GM21786 (cell line): Measurements from ENCODE around the gene SGSM1.
"Not testable (repeated sequence)": the region's sequence is repeated elsewhere in the genome, so short reads cannot be mapped to it uniquely, and the experiment has no call there.

Source experiments
- ATAC-seq: cut with Tn5 transposase; IDR thresholded peaks from one replicate; pipeline ENCODE4 v1.9.1; 2021; ENCODE audit not compliant: unreplicated experiment

SGSM1 gene

GRCh38 chr22:24834845-24835570, 29.0 kb downstream of the SGSM1 start:
- ATAC-seq, result no peak

GRCh38 chr22:24836282-24836681, 30.3 kb downstream of the SGSM1 start:
- ATAC-seq, result no peak

GRCh38 chr22:24837517-24837916, 31.5 kb downstream of the SGSM1 start:
- ATAC-seq, result not testable (repeated sequence)

- ATAC-seq, result no peak
Measured at GRCh38 chr22:24841261-24841660, 35.2 kb downstream of the SGSM1 start.

DNA sequence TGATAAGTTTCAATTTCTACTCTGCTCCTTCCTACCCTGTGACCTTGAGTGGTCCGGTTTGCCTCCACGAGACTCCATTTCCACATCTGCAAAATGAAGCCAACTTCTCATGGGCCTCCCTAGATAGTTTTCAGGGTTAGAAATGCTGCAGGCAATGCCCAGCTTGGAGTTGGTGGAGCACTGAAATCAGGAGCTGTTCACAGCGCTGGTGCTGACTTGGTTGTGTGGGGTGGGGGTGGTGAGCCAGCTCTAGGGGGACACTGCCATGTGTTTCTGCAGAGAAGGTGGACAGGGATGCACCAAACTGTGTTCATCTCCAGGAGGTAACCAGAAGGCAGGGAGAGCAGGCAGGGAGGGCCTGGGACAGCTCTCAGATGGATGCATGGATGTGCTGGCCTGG, 37.0 kb downstream of the SGSM1 start:
- no peak for ATAC-seq

- ATAC-seq, result no peak
Measured at GRCh38 chr22:24845041-24845898, 39.3 kb downstream of the SGSM1 start.

- no peak for ATAC-seq
Measured at GRCh38 chr22:24847490-24847889, 41.5 kb downstream of the SGSM1 start.

GRCh38 chr22:24848559-24849168, 42.7 kb downstream of the SGSM1 start:
- ATAC-seq, result no peak

- ATAC-seq, result no peak
Measured at GRCh38 chr22:24855794-24856193, 49.8 kb downstream of the SGSM1 start.

DNA sequence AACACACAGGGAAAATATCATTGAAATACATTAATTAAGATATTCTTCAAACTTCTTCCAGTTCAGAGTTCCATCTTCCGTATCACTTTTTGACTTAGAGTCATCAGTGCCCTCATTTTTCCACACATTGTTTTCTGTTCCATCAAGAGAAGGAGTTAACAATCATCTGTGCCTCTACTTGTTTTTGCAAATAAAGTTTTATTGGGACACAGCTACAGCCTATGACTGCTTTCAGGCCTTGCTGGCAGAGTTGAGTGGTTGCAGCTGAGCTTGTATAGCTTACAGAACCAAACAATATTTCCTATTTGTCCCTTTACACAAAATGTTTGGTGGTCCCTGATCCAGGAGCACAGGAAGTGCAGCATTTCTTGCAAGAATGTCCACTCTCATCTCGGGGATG, 51.6 kb downstream of the SGSM1 start:
- no peak for ATAC-seq

DNA sequence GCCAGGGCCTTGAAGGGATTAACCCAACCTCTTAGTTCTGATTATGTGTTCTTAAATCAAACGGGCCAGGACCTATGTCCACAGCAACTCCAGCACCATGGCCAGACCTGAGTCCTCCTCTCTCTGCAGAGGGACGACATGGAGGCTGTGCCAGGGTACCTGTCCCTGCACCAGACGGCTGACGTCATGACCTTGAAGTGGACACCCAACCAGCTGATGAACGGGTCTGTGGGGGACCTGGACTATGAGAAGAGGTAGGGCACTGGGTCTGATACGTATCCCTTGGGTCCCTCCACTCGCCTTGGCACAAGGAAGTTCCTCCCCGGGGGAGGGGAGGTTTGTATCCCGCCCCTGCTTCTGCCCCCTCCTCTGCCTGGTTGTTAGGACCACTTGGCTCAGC, 53.6 kb downstream of the SGSM1 start:
- ATAC-seq, result no peak

DNA sequence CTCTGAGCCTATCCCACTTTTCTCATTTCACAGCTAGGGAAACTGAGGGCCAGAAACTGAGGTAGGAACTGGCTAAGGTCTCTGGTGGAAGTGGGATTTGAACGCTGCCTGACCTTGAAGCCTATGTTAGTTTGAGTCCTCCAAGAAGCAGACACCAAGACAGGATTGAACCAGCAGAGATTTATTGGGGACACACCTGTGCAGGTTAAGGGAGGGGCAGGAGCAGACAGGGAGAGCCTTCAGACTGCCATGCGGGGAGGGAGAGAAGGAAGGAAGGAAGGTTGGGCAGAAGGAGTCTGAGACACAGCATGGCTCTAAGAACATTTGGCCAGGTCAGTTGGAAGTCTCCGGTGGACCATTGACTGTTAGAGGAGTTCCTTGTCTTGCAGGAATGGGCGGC, 59.5 kb downstream of the SGSM1 start:
- no peak for ATAC-seq

- no peak for ATAC-seq
Measured at GRCh38 chr22:24867323-24868022, 61.5 kb downstream of the SGSM1 start.

GRCh38 chr22:24868979-24869378, 63.0 kb downstream of the SGSM1 start:
- ATAC-seq, result no peak

GRCh38 chr22:24871611-24872205, 65.7 kb downstream of the SGSM1 start:
- ATAC-seq, result no peak

DNA sequence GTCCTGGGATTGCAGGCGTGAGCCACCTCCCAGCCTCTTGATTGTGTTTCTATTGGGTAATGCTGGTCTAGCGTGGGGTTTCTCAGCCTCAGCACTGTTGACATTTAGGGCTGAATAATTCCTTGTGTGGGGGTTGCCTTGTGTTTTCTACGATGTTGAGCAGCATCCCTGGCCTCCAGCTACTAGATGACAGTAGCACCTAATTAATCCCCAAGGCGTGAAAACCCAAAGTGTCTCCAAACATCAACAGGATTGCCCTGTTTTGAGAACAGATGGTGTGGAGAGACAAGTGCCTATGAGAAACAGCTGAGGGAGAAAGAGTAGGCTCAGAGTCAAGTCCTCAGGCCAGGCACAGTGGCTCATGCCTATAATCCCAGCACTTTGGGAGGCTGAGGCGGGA, 67.2 kb downstream of the SGSM1 start:
- ATAC-seq, result no peak

DNA sequence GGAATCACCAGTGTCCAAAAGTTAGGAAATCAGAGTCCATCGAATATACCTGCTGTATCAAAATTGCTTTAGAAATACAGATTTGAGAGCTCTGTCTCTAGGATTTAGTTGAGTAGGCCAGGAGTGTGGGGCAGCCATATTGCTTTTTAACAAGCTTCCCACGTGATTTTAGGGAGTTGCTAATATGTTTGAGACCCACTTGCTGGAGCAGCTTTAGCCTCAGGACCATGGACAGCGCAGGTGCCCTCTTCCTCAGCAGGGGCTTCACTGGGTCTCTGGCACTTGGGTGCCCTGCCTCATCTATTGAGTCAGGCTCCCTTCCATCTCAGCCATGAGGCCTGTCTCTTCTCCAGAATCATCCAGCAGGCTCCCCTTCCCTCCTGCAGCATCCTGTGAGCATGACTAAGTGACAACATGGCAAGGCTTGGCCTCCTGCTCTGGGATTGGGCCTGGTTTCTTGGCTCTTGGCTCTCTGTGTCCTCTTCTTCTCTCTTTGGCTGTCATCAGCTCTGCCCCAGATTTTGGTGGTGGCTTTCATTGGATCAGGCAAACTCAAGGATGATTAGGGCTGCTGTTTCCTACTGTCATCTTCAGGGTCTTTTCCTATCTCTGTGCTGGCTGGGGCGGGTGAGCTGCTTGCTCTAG, 70.0 kb downstream of the SGSM1 start:
- no peak for ATAC-seq

- ATAC-seq, result no peak
Measured at GRCh38 chr22:24876700-24877099, 70.7 kb downstream of the SGSM1 start.

DNA sequence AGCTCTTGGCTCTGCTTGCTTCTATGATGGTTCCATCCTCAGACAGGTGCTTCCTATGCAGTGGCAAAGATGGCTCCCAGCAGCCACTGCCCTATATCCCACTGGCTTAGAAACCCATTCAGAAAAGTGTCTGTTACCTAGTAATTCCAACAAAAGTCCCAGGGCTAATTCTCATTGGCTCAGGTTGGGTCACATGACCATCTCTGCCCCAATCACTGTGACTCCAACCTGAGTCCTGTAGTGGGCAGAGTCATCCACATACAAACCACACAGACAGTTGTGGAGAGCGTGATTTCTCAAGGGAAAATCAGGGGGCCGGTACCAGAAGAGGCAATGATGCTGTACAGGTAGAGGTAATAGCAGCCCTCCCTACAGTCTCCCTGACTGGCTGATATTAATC, 73.0 kb downstream of the SGSM1 start:
- ATAC-seq, result no peak

- ATAC-seq, result no peak
Measured at GRCh38 chr22:24883432-24883831, 77.4 kb downstream of the SGSM1 start.
